H9 (cell line): ENCODE measurements around the gene FAM53A. TPM values are rescaled to one million over a fixed set of nuclear protein-coding genes. Genes with fewer than 3 reads are reported as not detected.

Source experiments
- DNase-seq: peaks from one replicate; pipeline ENCODE4 v3.0.0-alpha.2; 2017
- H2AFZ ChIP-seq: one replicate; pipeline ENCODE4 v1.6.1; 2013; ENCODE audit warnings: mild to moderate bottlenecking, low read length, control low read depth, moderate library complexity
- H2AK5ac ChIP-seq: 2 replicates; pipeline ENCODE4 v1.6.1; 2013; ENCODE audit warnings: low read length, control low read depth, mixed read lengths; ENCODE audit not compliant: insufficient read length
- H2BK120ac ChIP-seq: one replicate; pipeline ENCODE4 v1.6.1; 2013; ENCODE audit warnings: low read depth, mild to moderate bottlenecking, low read length, control low read depth, inconsistent platforms; ENCODE audit not compliant: poor library complexity, severe bottlenecking
- H2BK12ac ChIP-seq: 2 replicates; pipeline ENCODE4 v1.6.1; 2013; ENCODE audit warnings: low read length, control low read depth, mixed read lengths, low read depth; ENCODE audit not compliant: insufficient read length
- H2BK15ac ChIP-seq: 2 replicates; pipeline ENCODE4 v1.6.1; 2013; ENCODE audit warnings: low read depth, low read length, control low read depth
- H2BK20ac ChIP-seq: one replicate; pipeline ENCODE4 v1.6.1; 2013; ENCODE audit warnings: low read depth, mild to moderate bottlenecking, low read length, control low read depth, inconsistent platforms; ENCODE audit not compliant: poor library complexity, severe bottlenecking
- H2BK5ac ChIP-seq: 2 replicates; pipeline ENCODE4 v1.6.1; 2013; ENCODE audit warnings: low read length, control low read depth, mixed read lengths; ENCODE audit not compliant: insufficient read length
- H3K14ac ChIP-seq: 2 replicates; pipeline ENCODE4 v1.6.1; 2013; ENCODE audit warnings: low read length, control low read depth; ENCODE audit not compliant: insufficient read depth
- H3K18ac ChIP-seq: 2 replicates; pipeline ENCODE4 v1.6.1; 2013; ENCODE audit warnings: low read depth, mild to moderate bottlenecking, mixed read lengths, low read length, control low read depth; ENCODE audit not compliant: insufficient read length
- H3K23ac ChIP-seq: 2 replicates; pipeline ENCODE4 v1.6.1; 2013; ENCODE audit warnings: low read length, control low read depth, mixed read lengths, low read depth; ENCODE audit not compliant: insufficient read length
- H3K23me2 ChIP-seq: 2 replicates; pipeline ENCODE4 v1.6.1; 2013; ENCODE audit warnings: low read depth, mild to moderate bottlenecking, mixed read lengths, low read length, control low read depth; ENCODE audit not compliant: insufficient read length, poor library complexity, severe bottlenecking
- H3K27ac ChIP-seq: 2 replicates; pipeline ENCODE4 v1.5.1; 2013; ENCODE audit warnings: low read length, control low read depth, mixed read lengths, low read depth; ENCODE audit not compliant: insufficient read length
- H3K27me3 ChIP-seq: 2 replicates; pipeline ENCODE4 v1.6.1; 2013; ENCODE audit warnings: low read length, control low read depth, inconsistent platforms; ENCODE audit not compliant: insufficient read depth
- H3K4ac ChIP-seq: 2 replicates; pipeline ENCODE4 v1.6.1; 2013; ENCODE audit warnings: low read depth, mild to moderate bottlenecking, control low read depth, inconsistent platforms, low read length, moderate library complexity
- H3K4me1 ChIP-seq: 2 replicates; pipeline ENCODE4 v1.6.1; 2013; ENCODE audit warnings: low read length, control low read depth, inconsistent platforms; ENCODE audit not compliant: insufficient read depth
- H3K4me2 ChIP-seq: 2 replicates; pipeline ENCODE4 v1.6.1; 2013; ENCODE audit warnings: low read length, control low read depth, mixed read lengths; ENCODE audit not compliant: insufficient read length, insufficient read depth
- H3K56ac ChIP-seq: 2 replicates; pipeline ENCODE4 v1.6.1; 2013; ENCODE audit warnings: low read depth, mild to moderate bottlenecking, mixed read lengths, low read length, control low read depth; ENCODE audit not compliant: insufficient read length
- H3K79me1 ChIP-seq: 2 replicates; pipeline ENCODE4 v1.6.1; 2013; ENCODE audit warnings: low read depth, mild to moderate bottlenecking, moderate library complexity, low read length, control low read depth, inconsistent platforms; ENCODE audit not compliant: insufficient read depth, poor library complexity, severe bottlenecking
- H3K79me2 ChIP-seq: 2 replicates; pipeline ENCODE4 v1.6.1; 2013; ENCODE audit warnings: low read length, control low read depth, inconsistent platforms; ENCODE audit not compliant: insufficient read depth
- H3K9ac ChIP-seq: 2 replicates; pipeline ENCODE4 v1.6.1; 2013; ENCODE audit warnings: low read length, control low read depth, mixed read lengths; ENCODE audit not compliant: insufficient read length; ENCODE audit errors: extremely low read depth
- H3K9me3 ChIP-seq: one replicate; pipeline ENCODE4 v1.6.1; 2013; ENCODE audit warnings: low read depth, low read length, inconsistent platforms; ENCODE audit not compliant: control insufficient read depth
- H3T11ph ChIP-seq: one replicate; pipeline ENCODE4 v1.6.1; 2013; ENCODE audit warnings: mild to moderate bottlenecking, low read length, control low read depth, inconsistent platforms
- H4K20me1 ChIP-seq: one replicate; pipeline ENCODE4 v1.6.1; 2013; ENCODE audit not compliant: control insufficient read depth, insufficient read length, insufficient read depth
- H4K5ac ChIP-seq: 2 replicates; pipeline ENCODE4 v1.6.1; 2013; ENCODE audit warnings: low read depth, mild to moderate bottlenecking, mixed read lengths, low read length, control low read depth; ENCODE audit not compliant: insufficient read length
- H4K8ac ChIP-seq: replicated peaks from 2 replicates; pipeline ENCODE4 v1.6.1; 2013; ENCODE audit warnings: low read length, control low read depth, mixed read lengths, low read depth; ENCODE audit not compliant: insufficient read length
- H4K91ac ChIP-seq: 2 replicates; pipeline ENCODE4 v1.6.1; 2013; ENCODE audit warnings: low read depth, mild to moderate bottlenecking, moderate library complexity, mixed read lengths, low read length, control low read depth; ENCODE audit not compliant: insufficient read length
- H3K27ac Mint-ChIP-seq, 3 experiments: 2 replicates in 2 of 3; 3 replicates in 1 of 3; pipeline ENCODE4 v1.8.0; 2020 to 2021; ENCODE audit warnings: mixed read lengths in 3 of 3, mild to moderate bottlenecking in 1 of 3, moderate library complexity in 1 of 3
- H3K27me3 Mint-ChIP-seq: 2 replicates; pipeline ENCODE4 v1.8.0; 2021; ENCODE audit warnings: low read depth, mild to moderate bottlenecking, moderate library complexity, mixed read lengths
- H3K36me3 Mint-ChIP-seq, 3 experiments: 2 replicates in 2 of 3; 3 replicates in 1 of 3; pipeline ENCODE4 v1.8.0; 2020 to 2021; ENCODE audit warnings: low read depth in 3 of 3, mixed read lengths in 3 of 3; ENCODE audit not compliant: insufficient read depth in 1 of 3
- H3K4me1 Mint-ChIP-seq, 2 experiments: 2 replicates each; pipeline ENCODE4 v1.8.0; 2020; ENCODE audit warnings: mixed read lengths in 2 of 2
- H3K4me3 Mint-ChIP-seq, 2 experiments: 2 replicates in 1 of 2; 3 replicates in 1 of 2; pipeline ENCODE4 v1.8.0; 2020 to 2021; ENCODE audit warnings: mild to moderate bottlenecking in 2 of 2, mixed read lengths in 2 of 2, moderate library complexity in 1 of 2
- H3K9me3 Mint-ChIP-seq, 2 experiments: 2 replicates in 1 of 2; 3 replicates in 1 of 2; pipeline ENCODE4 v1.8.0; 2020; ENCODE audit warnings: mild to moderate bottlenecking in 2 of 2, mixed read lengths in 2 of 2, moderate library complexity in 1 of 2
- CTCF ChIP-seq: fragments of 200-600 bp; sonication (generic); conservative IDR thresholded peaks from 3 replicates; pipeline ENCODE4 v1.8.0; 2021; ENCODE audit warnings: antibody characterized with exemption, mild to moderate bottlenecking
- WGBS: extraction: QIAGEN DNeasy Blood & Tissue Kit; methylation state at CpG from one replicate; pipeline ENCODE4 v1.1.7; 2013; ENCODE audit warnings: missing lambda C conversion rate, low lambda C conversion rate, mixed read lengths; ENCODE audit not compliant: insufficient read length; ENCODE audit errors: extremely low coverage; 5-methylcytosine and 5-hydroxymethylcytosine counted together
- total RNA-seq: library from RNA; stranded (reverse); gene quantifications from 2 replicates; pipeline ENCODE4 v1.2.1, GENCODE V29; 2021

The FAM53A gene
- total RNA-seq, 1 experiment from 2014 or later, result 2.4 TPM

GRCh38 chr4:1713003-1713851 lies 29.1 kb upstream of the FAM53A start:
- peak overlapping the region; percentile 22 for H4K5ac ChIP-seq
- Mint-ChIP-seq H3K27ac (peak overlapping the region; percentile 83 to 99 (median 98)), H3K9me3 (peaks cover 0 to 3% of the 10 kb centered on the region in 2 experiments; a peak in 1 of 5 replicates), H3K4me1 (peaks cover 27 to 31% of the 10 kb centered on the region in 2 experiments), H3K27me3 (no peaks in the 10 kb centered on the region; the same call in 1 of the 2 replicates), H3K4me3 (peak overlapping the region; percentile 93 to 97), H3K36me3 (peaks cover 12 to 34% (median 33%) of the 10 kb centered on the region in 3 experiments)
- no peak overlapping the region for H3K56ac ChIP-seq
- no peak for TF ChIP-seq CTCF
- no peak overlapping the region for H3K4ac ChIP-seq
- H2BK12ac ChIP-seq, result no peak overlapping the region
- H2AK5ac ChIP-seq, result no peak overlapping the region
- no peak overlapping the region for H3T11ph ChIP-seq
- H2BK20ac ChIP-seq, result no peak overlapping the region
- no peak overlapping the region for H4K8ac ChIP-seq
- peaks cover 4% of the 10 kb centered on the region; the same call in 1 of the 2 replicates for H3K79me2 ChIP-seq
- H4K91ac ChIP-seq, result no peak overlapping the region
- no CpG with 5 or more reads among the region's 35 CpGs for WGBS
- H3K23ac ChIP-seq, result no peak overlapping the region
- peaks cover 2% of the 10 kb centered on the region for H4K20me1 ChIP-seq
- H3K14ac ChIP-seq, result peak overlapping the region; percentile 68
- peaks cover 11% of the 10 kb centered on the region for H3K23me2 ChIP-seq
- peak overlapping the region; percentile 72 for H3K4me2 ChIP-seq
- no peak overlapping the region for H2BK120ac ChIP-seq
- no peak overlapping the region for H2AFZ ChIP-seq
- no peak for DNase-seq
- no peaks in the 10 kb centered on the region for H3K4me1 ChIP-seq
- H3K79me1 ChIP-seq, result peaks cover 3% of the 10 kb centered on the region
- H2BK5ac ChIP-seq, result no peak overlapping the region
- H3K9ac ChIP-seq, result peak overlapping the region; percentile 68
- H3K27ac ChIP-seq, result peak overlapping the region; percentile 7
- H3K18ac ChIP-seq, result peak overlapping the region; percentile 71
- no peak overlapping the region for H2BK15ac ChIP-seq
- H3K9me3 ChIP-seq, result no peaks in the 10 kb centered on the region
- H3K27me3 ChIP-seq, result no peaks in the 10 kb centered on the region
